GM21786 (cell line): ENCODE data around the gene GID4.

Experiments used
- ATAC-seq: cut with Tn5 transposase; IDR thresholded peaks from one replicate; pipeline ENCODE4 v1.9.1; 2021; ENCODE audit not compliant: unreplicated experiment

Gene GID4

DNA sequence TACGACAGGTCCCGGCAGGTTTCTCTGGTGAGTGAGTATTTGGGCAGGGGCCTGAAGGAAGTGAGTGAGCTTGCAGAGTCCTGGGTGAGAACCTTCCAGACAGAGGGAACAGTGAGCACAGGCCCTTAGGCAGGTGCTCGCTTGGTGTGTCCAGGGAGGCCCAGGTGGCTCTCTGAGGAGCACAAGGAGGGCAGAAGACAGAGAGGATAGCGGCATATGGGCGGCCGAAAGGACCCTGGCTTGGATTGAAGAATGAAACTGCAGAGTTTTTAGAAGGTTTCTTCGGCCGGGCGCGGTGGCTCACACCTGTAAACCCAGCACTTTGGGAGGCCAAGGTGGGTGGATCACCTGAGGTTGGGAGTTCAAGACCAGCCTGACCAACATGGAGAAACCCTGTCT is 55.2 kb downstream of the GID4 start:
- ATAC-seq: no peak

DNA sequence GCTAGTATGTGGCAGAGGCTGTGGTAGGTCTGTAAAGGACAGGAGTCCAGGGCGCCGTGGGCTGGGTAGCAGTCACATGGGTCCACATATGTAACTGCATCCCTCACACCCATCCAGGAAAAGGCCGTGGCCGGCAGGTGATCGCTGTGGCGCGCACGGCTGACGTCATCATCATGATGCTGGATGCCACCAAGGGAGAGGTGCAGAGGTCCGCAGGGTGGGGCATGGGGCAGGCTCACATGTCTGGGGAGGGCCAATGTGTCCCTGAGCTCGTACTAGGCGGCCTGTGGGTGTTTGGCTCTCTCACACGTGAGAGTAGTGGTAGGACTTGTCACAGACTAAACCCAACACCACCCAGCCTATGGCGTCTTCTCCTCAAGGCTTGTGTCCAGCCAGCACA is 60.3 kb downstream of the GID4 start:
- ATAC-seq: no peak

DNA sequence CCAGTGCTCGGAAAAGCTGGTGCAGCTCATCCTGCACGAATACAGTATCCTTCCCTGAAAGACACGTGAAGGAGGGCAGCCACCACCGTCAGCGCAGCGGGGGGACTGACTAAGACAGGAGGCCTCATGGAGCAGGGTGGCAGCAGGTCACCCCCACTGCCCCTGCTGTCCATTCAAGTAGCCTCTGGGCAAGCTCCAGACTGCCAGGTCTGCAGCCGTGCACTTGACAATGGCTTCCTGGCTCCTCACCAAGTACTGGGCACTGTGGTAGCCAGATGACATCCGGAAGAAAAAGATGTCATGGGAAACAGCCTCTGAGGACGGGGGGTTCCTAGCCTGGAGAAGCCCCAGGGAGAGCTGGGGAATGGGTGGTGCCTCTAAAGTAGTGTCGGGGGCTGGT is 61.4 kb downstream of the GID4 start:
- ATAC-seq: no peak

DNA sequence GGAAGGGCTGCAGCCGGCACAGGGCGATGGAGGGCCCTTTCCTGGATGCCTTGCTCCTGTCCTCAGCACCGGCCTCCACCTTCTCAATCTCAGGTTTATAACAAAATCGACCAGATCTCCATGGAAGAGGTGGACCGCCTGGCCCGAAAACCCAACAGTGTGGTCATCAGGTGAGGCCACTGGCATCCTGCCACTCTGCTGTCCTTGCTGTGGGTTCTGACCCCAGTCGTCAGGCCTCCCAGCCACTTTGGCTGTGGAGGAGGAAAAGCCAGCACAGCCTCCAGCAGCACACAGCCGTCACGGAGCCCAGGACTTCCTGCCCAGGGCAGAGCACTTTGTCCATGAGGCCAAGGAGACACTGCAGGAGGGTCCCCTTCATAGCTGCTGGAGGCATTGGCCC is 62.6 kb downstream of the GID4 start:
- no peak for ATAC-seq

DNA sequence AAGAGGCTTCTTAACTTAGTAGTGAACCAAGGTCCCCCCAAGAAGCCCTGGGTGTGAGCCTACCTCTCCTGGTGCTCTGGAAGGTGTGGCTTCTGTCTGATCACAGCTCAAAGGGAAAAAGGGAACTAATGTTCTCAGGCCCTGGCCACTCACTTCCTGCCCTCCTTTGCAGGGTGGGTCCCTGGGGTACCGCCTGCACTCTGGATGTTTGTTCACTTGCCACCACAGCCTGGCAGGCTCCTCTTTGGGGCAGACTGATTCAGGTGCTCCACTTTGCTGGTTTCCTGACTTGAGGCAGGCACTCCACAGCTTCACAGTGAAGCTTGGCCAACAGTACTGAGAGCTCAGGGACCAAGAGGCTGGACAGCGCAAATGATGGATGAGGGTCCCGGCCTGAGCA is 63.4 kb downstream of the GID4 start:
- ATAC-seq: no peak

DNA sequence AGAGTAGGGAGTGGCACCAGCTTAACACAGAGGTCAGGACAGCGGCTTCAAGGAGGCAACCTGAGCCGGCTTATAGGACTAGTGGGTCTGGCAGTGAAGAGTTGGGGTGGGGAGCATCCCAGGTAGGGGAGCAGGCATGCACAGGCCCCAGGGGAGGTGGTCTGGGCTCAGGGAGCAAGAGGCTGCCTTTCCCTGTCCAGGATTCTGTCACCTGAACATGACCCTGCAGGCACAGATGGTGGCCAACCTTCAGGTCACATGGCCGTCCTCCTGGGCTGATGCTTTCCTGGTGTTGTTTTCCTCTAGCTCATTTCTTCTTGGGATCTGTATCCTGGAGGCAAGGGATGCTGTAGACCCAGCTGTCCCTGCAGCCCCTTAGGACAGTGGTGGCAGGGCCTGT is 65.8 kb downstream of the GID4 start:
- ATAC-seq: no peak

DNA sequence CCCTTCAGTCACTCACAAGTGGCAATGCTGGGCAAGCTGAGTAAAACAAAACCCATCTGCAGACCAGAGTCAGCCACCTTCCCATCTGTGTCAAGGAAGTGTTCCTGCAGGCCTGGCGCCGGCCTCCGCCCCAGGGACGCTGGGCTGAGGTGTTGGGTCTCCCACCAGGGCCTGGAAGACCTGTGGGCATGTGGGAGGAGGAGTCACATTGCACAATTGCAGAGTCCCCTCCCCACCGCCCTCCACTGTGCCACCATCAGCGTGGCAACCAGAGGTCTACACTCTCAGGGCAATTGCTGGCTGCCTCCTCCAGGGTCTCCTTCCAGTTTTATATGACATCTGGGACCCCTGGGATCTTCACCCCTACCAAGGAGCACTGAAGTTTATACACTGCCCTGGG is 66.4 kb downstream of the GID4 start:
- no peak for ATAC-seq

DNA sequence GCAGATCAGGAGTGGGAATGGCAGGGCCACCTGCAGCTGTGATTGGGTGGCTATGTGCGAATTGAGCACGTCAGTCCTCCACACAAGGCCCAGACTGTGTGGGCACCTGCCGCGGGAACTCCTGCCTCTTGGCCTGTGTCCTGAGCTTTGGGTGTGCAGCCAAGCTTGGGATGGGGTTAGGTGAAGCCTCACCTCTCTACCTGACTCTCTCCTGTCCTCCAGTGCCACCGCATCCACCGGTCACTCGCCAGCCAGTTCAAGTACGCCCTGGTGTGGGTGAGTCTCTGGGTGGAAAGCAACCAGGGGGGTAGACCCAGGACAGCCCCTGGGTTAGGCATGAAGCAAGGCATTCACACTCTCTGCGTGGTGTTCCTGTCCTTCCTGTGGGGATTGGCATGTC is 67.0 kb downstream of the GID4 start:
- ATAC-seq: no peak

DNA sequence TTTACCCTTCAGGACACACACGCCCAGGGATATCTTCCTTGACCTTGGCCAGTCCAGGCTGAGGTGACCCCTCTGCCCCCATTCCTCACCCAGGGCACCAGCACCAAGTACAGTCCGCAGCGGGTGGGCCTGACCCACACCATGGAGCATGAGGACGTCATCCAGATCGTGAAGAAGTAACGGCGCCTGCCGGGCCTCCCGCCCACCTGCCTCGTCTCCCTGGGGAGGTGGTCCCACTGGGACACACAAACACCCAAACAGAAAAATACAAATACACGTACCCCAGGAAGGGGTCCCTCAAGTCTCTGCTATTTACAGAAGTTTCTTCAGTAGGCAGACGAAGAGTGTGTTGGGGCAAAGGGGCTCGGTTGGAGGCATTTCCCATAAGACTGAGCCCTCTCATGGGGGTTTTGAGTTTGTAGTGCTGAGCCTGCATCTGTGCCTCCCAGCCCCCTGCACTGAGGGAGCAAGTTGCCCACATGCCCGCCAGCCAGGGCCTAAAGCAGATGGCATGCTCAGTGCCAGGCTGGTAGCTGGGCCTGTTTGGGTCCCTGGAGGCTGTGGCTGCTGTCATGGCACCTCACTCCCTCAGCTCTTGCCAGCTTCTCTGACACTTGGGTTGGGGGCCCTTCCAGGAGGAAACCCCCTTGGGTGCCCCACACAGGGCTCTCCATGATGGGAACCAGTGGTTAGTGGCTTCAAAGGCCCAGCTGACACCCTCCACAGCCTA is 68.0 kb downstream of the GID4 start:
- ATAC-seq: no peak

DNA sequence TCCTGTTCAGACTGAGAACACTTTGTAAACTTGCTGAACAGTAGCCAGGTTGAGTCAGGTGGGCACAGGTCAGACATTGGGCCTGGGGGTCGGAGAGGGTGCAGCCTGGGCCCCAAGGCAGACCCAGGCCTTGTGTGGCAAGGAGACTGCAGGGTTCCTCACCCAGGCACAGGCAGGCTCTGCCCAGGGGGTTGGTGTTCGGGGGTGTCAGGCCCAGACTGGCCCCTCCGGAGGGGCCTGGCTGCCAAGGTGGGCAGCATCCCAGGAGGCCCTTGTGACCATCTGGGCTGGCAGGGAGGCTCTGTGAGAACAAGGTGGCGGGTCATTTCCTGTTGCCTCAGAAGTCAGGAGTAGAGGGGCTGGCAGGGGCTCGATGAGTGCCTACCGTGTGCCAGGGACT is 68.8 kb downstream of the GID4 start:
- ATAC-seq: no peak

DNA sequence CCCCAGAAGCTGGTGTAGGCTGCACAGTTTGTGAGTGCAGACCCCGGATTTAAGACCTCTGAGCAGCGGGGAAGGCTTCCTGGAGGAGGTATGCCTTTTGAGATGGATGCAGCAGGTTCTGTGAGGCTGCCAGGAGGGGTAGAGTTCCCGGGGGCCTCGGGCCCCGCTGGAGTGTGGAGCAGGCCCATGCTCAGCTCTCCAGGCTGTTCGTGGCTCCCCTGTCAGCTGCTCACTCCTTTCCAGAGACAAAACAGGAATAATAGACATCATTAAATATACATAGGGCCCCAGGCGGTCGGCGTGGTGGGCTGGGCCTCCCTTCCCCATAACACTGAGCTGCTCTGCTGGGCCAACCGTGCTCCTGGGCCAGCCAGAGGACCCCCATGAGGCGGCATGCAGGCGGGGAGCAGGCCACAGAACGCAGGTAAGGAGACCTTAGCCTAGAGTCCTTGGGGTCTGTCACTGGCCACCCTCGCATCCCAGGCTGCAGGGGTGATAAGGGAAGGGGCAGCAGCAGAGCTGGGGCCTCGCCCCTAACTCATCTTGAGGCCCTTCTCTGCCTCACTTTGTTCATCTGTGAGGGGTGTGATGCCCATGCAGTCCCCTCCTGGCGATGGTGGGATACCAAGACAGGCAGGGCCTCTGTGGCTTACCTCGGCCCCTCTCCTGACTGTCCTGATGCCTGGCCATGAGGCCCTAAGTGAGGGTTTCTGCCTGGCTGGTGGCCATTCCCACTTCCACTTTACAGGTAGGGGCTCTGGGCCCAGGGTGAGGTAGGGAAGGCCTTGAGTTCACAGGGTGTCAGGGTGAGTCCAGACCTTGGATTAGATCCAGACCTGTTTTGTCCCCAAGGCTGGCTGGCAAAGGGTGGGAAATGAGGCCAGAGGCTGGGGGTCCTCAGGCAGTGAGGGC is 69.4 kb downstream of the GID4 start, which contains the start of gene MYO15A:
TSS of gene MYO15A (plus strand) at position 356 of the 912 bp plus-strand sequence. CDS start 10,045 bp downstream, outside the sequence.
- ATAC-seq: no peak

DNA sequence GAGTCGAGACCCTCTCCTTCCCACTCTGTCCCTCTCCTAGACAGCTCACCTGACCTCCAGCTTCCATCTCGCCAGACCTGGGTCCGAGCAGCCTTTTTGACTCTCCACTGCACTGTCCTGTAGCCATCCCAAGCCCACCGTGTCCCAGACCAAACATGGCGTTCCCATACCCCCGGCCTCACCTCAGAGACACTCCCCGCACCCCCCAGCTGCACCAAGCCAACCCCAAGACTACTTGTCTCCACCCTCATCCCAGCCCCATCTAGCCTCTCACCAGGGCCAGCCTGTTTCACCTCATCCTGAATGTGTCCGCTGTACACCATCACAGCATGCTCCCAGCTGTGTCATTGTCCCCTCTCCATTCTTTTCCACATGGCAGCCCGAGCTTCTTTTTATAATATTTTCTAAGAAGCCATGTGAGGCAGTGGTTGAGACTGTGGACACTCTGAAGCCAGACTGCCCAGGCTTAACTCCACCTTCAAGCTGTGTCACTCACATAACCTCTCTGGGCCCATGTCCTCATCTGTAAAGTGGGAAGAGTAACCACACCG is 70.8 kb downstream of the GID4 start:
- no peak for ATAC-seq

DNA sequence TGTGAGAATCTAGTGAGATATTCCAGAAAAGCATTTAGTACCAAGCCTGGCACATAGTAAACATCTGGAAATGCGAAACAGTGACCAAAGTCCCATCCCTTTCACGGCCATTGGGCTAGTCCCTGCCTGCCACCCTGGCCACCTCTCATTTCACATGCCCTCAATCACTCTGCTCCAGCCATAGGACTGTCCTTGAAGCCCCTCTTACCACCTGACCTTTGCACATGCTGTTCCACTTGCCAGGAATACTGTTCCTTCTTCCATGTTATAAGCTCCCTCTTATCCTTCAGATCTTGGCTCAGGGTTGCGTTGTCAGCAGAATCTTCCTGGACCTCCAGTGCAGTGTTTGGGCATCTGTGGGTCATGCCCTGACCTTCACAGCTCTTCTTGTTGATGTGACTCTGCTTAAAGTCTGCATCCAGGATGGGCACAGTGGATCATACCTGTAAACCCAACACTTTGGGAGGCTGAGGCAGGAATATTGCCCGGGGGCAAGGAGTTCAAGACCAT is 71.5 kb downstream of the GID4 start:
- ATAC-seq: no peak

DNA sequence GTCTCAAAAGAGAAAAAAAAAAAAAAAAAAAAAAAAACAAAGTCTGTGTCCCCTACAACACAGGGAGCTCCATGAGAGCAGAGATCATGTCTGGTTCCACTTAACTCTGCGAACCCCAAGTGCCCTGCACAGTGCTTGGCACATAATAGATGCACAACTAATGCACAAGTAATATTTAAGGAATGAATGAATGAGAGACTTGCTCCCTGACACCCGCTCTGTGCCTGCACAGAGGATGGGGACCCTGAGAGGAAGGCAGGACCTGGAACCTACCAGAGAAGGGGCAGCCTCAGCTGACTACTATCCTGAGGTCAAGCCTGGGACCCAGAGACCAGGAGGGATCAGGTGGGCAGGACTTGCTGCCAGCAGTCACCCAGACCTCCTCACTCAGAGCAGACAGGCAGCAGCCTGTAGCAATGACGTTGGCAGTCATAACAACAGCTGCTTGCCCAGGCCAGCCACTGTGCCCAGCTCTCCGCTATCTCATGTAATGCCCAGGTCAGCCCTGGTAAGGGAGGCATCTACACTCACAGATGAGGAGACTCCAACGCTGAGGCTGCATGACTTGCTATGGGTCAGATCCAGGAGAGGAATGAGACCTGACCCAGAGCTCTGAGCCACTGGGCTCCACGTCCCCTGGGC is 72.2 kb downstream of the GID4 start:
- no peak for ATAC-seq

DNA sequence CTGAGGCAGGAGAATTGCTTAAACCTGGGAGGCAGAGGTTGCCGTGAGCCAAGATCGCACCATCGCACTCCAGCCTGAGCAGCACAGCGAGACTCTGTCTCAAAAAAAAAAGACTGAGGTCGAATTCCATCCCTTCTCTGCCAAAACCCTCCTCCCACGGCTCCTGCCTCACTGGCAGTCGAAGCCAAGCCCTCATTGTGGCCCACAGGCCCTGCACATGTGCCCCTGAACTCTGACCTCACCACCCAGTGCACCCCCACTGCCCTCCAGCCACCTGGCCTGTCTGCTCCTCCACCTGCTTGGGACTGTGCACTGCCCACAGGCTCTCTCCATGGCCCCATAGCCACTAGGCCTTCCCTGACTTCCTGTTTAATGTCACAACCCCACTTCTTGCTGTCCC is 76.3 kb downstream of the GID4 start:
- no peak for ATAC-seq

DNA sequence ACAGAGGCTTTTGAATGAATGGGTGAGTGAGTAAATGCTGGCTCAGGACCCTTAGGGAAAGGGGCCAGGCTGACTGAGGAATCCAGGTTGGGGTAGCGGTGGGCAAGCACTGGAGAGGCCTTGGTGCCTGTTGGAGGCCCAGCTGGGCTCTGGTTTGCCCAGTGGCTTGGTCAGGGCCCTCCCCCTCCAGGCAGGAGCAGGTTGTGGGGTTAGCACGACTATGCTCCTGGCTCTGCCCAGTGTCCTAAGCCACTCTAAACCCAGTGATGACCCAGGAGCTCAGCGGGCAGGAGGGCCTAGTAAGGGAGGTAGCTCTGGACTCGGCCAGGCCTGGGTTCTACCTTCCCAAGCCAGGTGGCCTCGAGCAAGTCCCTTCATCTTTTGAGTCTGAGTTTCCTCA is 76.9 kb downstream of the GID4 start:
- ATAC-seq: no peak

DNA sequence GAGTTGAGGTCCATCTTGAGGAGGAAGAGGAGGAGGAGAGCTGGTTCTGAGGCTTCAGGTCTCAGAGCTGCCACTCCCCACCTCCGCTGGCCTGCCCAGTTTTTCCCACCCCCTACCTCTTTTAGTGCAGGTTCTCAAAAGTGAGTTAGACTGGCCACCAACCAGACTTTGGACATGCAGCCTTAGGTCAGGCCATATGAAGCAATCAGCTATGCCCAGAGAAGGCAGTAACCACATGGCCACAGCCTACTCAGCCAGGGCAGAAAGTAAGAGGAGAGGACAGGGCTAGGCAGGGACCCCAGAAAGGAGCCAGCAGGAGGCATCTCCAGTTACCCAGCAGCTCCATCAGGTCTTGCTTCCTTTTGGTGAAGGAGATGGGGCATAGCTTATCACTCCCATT is 78.3 kb downstream of the GID4 start:
- no peak for ATAC-seq
